HG03354 (cell line): ENCODE measurements around the gene DRD4.

Experiments
- ATAC-seq: cut with Tn5 transposase; IDR thresholded peaks from one replicate; pipeline ENCODE4 v1.9.1; 2021; ENCODE audit warnings: mild to moderate bottlenecking; ENCODE audit not compliant: unreplicated experiment, poor library complexity, severe bottlenecking

The DRD4 gene

GRCh38 chr11:636511-637332 lies at the start of gene DRD4:
DRD4 (plus strand) TSS chr11:637269; CDS start chr11:637305, 36 bp downstream.
- ATAC-seq, result no peak

- no peak for ATAC-seq
These were observed 49.5 kb upstream of the DRD4 start for GRCh38 chr11:587546-587945.

GRCh38 chr11:587978-588380 lies 49.1 kb upstream of the DRD4 start:
- no peak for ATAC-seq

GRCh38 chr11:589798-590197 lies 47.3 kb upstream of the DRD4 start:
- no peak for ATAC-seq

GRCh38 chr11:590997-591396 lies 46.1 kb upstream of the DRD4 start:
- no peak for ATAC-seq

- no peak for ATAC-seq
These were observed 44.6 kb upstream of the DRD4 start for GRCh38 chr11:592501-592900.

- ATAC-seq, result no peak
These were observed 44.2 kb upstream of the DRD4 start for GRCh38 chr11:592918-593317.

GRCh38 chr11:593347-593746 lies 43.7 kb upstream of the DRD4 start:
- no peak for ATAC-seq

- ATAC-seq, result no peak
These were observed 41.7 kb upstream of the DRD4 start for GRCh38 chr11:595400-595799.

GRCh38 chr11:596374-596773 lies 40.7 kb upstream of the DRD4 start:
- ATAC-seq, result no peak

- ATAC-seq, result no peak
These were observed 39.8 kb upstream of the DRD4 start for GRCh38 chr11:597166-597725.

- no peak for ATAC-seq
These were observed 38.9 kb upstream of the DRD4 start for GRCh38 chr11:598005-598680.

- no peak for ATAC-seq
These were observed 35.4 kb upstream of the DRD4 start for GRCh38 chr11:601573-602245.

GRCh38 chr11:603154-603553 lies 33.9 kb upstream of the DRD4 start:
- ATAC-seq, result no peak

- ATAC-seq, result no peak
These were observed 31.6 kb upstream of the DRD4 start for GRCh38 chr11:605286-606129.

- ATAC-seq, result no peak
These were observed 30.8 kb upstream of the DRD4 start for GRCh38 chr11:606245-606644.

- ATAC-seq, result no peak
These were observed 29.9 kb upstream of the DRD4 start for GRCh38 chr11:607020-607780.

- ATAC-seq, result no peak
These were observed 29.0 kb upstream of the DRD4 start for GRCh38 chr11:607971-608659.
